Nucleus accumbens (tissue), 56 donors: ENCODE measurements around the gene CDH15.
"Not testable (repeated sequence)": the region's sequence is repeated elsewhere in the genome, so short reads cannot be mapped to it uniquely, and the experiment has no call there.

Experiments used
- DNase-seq, 56 donors: peaks; one replicate each; lab custom pipeline; 2025; lab: John Stamatoyannopoulos, UW

Gene CDH15

DNA sequence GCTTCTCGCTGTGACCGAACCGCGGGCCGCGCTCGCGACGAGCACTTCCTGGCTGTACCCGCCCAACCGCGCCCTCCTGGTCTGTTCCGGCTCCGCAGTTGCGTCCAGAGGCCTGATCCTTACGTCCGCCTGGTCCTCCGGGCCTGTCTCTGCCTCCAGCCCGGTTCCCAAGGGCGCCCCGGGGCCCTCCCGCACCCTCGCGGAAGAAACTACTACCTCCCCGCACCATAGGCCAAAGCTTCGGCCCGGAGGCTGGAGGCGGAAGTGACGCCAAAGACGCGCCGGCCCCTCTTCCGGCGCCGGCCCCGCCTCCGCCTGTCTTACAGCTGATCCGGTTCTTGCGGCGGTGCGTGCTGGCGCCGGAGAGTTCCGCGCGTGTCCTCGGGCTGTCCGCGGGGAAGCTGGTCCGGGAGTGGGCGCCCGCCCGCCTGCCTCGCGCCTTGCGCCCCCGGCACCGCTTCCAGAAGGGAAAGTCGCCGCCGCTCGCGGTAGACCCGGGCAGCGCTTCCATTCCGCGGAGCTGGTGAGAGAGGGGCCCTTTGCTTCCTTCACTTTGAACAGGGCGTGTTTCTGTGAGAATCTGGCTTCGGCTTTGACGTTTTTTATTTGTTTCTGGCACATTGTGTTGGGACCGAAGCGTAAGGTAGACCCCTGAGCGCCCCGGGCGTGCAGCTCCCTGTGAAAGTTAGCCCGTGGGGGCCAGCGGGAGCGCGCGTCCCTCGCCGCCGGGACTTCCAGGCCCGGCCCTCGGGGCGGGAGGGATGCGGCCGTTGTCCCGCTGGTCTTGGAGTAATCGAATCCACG lies 46.0 kb downstream of the CDH15 start, which contains the start of gene ZNF778:
Gene ZNF778 (plus strand): TSS at position 316 of the 804 bp plus-strand sequence. CDS start 3,425 bp downstream, outside the sequence.
- DNase-seq = peak in 55 of 56 donors; percentile 17 to 91 (median 77)

DNA sequence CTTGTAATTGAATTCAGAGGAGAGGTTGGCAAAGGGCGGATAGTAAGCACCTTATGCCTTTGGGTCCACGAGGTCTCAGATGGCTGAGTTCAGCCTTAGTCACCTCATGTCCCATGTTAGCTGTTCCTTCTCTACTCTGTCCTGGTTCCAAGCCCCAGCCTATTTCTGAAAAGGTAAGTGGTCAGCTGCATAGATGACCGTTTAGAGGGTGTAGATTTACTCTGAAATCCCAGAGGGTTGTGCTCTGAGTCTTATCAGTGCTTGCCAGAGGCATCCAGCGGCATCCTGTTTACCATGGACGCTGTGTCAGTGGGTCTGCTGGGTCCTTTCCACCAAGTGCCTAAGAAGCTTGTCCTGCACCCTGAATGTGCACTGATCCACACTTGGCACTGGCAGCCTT lies 47.8 kb downstream of the CDH15 start:
- DNase-seq = no peak

DNA sequence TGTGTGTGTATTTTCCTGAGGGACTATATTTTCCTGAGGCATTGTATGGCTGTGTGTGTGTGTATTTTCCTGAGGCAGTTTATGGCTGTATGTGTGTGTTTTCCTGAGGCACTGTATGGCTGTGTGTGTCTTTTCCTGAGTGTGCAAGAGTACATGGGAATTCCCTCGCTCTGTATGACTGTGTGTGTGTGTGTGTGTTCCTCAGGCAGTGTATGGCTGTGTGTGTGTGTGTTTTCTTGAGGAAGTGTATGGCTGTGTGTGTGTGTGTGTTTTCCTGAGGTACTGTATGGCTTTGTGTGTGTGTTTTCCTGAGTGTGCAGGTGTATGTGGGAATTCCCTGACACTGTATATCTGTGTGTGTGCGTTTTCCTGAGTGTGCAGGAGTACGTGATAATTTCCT lies 50.1 kb downstream of the CDH15 start:
- DNase-seq = no peak

DNA sequence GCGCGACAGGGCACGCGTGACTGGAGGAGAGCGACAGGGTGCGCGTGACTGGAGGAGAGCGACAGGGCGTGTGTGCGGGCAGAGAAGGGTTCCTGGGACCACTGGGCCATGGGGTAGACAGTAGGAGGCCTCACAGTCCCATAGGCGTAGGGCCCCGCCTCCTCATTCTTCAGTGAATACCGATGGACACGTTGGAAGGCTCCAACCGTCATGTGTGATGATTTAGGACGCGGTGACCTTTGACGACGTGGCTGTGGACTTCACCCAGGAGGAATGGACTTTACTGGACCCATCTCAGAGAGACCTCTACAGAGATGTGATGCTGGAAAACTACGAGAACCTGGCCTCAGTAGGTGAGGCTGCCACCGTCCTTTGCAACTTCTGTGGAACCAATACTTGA lies 51.4 kb downstream of the CDH15 start:
- no peak for DNase-seq

DNA sequence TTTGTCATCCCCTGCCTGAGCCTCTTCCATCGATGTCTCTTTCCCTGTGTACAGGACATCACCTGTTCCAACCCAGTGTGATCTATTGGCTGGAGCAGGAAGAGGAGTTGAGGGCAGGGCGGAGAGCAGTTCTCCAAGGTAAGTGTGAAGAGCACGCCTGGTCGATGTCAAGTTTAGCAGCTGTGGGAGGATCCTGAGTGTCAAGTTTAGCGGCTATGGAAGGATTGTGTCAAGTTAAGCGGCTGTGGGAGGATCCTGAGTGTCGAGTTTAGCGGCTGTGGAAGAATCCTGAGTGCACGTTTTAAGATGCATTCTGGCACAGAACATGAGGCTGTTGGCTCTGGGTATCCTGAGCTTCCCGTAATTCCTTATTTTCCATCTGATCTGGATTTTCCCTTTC lies 53.1 kb downstream of the CDH15 start:
- DNase-seq = no peak

DNA sequence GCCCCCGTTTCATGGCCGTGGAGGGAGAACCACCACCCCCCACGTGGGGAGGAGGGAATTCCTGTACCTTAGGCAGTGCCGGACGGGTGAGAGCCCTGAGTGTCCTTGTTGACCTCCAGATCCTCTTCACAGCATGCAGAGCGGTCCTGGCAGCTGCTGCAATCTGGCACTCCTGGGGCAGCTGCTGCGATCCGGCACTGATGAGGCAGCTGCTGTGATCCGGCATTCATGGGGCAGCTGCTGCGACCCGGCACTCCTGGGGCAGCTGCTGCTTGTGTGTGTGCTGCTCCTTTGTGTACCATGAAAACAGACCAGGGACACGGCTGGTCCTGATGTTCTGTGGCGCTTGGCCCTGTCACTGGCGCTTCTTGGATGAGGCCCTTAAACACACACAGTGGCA lies 58.7 kb downstream of the CDH15 start:
- peak in 2 of 56 donors; percentile 14 to 29 for DNase-seq

DNA sequence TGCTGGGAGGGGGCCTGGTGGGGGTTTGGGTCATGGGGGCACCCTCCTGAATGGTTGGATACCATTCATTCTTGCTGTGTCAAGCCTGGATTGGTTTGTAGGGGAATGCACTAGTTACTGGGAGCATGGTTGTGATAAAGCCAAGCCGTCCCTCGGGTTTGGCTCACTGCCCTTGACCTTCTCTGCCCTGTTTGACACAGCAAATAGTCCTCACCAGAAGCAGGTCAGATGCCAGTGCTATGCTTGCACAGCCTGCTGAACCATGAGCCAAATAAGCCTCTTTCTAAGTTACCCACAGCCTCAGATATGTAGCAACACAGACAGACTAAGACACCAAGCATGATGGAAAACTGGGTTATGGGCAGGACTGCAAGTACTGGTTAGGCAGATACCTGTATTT lies 60.6 kb downstream of the CDH15 start:
- no peak for DNase-seq

DNA sequence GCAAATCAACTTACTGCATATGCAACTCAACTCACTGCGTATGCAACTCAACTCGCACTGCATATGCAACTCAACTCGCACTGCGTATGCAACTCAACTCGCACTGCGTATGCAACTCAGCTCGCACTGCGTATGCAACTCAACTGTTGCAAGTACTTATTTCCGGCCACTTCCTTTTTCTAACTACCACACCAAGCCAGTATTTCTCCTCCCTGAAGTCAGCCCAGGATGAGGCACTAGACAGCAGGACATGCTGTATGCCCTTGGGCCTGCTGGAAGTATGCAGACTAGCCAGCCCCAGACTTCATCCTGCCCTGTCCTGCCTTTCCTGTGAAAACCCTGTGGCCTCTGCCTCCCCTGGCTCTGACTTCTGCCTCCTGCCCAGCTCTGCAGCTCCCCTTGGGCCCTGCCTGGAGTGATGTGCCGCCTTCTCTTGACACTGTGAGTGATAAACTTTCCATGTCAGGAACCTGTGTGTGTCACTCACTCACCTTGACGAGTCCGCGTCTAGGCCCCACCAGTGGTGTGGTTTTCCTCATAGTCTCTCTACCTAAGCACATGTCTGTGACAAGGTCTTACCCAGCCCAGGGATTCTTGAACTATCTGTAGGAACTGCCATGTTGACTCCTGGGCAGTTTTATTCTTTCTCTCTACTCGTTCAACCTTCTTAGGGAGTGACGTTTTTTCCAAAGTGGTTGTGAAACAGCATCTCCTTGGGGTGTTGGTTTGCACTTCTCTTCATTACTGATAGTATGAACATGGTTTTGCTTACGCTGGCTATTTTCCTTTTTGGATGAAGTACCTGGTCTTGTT lies 62.3 kb downstream of the CDH15 start:
- DNase-seq = no peak

DNA sequence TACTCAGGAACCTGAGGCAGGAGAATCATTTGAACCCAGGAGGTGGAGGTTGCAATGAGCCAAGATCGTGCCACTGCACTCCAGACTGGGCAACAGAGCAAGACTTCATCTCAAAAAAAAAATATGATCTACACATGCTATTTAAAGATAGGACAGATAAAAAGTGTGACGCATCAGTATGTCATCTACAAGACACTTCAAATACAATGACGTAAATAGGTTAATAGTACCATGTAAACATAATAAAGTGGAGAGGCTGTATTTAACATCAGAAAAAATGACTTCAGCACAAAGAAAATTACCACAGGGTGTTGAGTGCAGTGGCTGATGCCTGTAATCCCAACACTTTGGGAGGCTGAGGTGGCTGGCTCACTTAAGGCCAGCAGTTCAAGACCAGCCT lies 66.2 kb downstream of the CDH15 start:
- no peak for DNase-seq

DNA sequence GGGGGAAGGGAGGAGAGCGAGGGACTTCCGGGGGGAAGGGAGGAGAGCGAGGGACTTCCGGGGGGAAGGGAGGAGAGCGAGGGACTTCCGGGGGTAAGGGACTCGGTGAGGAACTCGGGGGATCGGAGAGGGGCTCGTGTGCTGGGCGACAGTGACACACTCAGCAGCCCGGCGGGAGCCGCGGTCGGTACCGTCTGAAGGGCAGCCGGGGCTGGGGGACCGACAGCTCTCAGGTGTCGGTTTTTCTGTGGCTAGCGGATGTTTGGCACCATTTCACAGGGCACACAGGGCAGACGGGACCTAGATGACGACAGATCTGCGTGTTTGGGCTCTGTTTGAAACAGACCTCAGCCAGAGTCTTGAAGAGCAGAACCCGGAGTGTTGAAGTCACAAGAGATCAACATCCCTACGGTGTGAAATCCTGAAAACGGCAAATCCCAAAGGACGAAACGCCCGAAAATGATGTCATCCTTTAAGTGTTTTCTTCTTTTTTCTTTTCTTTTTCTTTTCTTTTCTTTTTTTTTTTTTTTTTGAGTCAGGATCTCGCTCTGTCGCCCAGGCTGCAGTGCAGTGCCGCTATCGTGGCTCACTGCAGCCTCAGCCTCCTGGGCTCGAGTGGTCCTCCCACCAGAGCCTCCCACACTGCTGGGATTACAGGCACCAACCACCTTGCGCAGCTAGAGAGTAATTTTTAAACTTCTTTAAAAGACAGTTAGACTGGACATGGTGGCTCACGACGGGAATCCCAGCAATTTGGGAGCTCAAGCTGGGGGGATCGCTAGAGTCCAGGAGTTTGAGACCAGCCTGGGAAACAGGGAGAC lies 69.8 kb downstream of the CDH15 start:
- DNase-seq = peak in 54 of 56 donors; percentile 35 to 90 (median 65)

DNA sequence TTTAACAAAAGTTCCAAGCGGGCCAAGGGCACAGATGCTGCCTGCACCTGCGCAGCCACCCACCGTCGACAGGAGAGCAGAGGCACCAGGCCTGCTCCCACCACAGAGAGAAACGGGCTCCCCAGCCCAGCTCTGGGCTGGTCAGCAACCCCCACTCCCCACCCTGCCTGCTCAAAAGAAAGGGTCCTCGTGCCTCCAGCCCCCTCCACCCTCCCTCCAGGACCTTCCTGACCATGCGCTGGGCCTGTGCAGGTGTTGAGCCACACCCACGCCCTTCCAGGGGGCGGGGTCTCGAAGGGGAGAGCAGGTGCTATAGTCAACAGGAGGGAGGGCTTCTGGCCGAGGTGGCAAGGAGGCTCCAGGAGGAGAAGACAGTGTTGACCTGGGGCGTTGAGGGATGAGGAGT lies 71.2 kb downstream of the CDH15 start:
- DNase-seq = no peak

DNA sequence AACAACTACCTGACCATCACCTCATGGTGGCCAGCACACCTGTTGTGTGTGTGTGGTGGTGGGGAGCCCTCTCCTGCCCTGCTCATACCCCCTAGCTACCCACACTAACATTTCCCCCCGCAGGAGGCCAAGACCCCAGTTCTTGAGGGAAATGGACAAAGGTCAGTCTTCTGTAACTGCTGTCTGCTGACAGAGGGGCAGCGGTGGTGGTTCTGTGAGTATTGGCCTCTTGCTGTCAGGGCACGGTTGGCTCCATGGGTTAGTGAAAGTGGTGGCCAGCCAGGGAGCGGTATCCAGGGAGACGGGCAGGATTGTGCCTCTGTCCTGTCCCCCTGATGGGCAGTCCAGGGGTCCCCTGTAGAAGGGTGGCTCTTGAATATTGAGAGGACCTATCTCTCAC lies 72.1 kb downstream of the CDH15 start:
- no peak for DNase-seq

DNA sequence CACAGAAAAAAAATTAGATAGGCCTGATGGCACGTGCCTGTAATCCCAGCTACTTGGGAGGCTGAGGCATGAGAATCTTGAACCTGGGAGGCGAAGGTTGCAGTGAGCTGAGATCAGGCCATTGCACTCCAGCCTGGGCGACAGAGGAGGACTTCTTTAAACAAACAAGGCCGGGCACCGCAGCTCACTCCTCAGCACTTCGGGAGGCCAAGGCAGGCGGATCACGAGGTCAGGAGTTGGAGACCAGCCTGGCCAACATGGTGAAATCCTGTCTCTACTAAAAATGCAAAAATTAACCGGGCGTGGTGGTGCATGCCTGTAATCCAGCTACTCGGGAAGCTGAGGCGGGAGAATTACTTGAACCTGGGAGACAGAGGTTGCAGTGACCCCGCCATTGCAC lies 72.7 kb downstream of the CDH15 start:
- not testable (repeated sequence) for DNase-seq

DNA sequence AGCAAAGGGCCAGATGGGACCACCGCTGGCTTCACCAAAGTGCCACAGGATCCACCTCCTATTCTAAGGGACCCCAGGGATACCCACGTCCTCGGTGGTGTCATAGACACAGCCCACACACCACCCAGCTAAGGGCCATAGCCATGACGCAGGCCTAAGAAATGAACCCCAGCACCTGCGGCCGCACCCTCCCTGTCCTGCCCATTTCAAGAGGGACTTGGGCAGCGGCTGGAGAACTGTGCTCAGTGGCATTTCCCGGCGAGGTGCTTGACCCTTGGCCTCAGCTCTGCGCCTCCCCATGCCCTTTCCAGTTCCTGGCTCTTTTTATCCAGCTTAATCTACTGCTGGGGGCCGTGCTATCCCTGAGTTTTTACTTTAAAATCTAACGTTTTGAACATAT lies 73.2 kb downstream of the CDH15 start:
- DNase-seq = no peak
